ENCODE data around the gene NBEA.
A peak's percentile ranks its signal among the peaks of the same experiment; 100 is the strongest.

Gene NBEA

DNA sequence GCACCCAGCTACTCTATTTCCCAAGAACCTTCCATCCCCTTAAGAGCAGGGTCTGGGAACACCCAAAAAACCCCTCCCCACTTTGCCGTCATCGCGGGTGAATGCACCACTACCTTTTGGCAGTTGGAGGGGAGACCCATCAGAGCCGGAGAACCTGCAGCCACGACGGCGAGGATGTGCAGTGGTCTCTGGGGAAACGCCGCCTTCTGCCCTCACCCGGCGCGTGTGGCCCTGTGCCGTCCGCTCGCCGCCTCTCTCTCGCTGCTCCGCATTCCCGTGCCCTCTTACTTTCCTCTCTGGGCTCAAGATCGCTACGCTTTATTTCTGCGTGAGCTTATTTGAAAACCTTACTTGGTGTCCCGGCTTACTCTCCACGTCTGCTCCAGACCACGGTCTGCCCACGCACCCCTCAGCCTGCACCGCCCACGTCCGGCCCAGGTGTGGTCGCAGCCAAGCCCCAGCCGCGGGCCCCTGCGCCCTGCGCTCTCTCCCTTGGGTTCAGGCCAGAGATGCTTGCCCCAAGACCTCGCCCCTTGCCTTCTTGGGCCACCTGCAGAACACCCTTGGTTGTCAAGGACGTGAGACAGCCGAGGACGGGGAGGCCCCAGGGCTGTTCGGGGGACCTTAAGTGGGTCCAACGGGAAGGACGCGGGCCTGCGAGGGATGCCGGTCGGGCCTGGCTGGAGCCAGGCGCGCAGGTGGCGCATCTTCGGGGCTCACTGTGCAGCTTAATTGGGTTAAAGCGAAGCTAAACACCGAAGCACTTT, 536.4 kb downstream of the NBEA start:
- FAIRE-seq: no peak

DNA sequence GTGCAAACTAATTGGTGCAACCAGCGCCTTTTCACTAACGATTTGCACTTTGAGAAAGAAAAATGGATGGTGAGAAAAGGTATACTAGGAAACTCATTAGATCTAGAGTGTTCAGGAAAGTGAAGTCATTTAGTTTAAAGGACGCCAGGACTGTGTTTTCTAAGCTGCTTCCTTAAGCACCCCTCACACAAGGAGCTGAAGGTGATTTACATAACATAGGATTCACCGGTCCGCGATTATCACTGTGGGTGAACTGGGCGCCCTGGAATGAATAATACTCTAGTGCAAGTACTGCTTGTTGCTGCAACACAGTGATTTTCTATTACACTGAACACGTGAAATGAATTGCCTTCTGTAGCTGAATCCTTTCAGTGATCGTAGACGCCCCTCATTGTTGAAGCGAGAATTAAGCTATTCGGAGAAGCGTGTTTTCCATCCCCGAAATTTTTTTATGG, 537.0 kb downstream of the NBEA start:
- FAIRE-seq: no peak

DNA sequence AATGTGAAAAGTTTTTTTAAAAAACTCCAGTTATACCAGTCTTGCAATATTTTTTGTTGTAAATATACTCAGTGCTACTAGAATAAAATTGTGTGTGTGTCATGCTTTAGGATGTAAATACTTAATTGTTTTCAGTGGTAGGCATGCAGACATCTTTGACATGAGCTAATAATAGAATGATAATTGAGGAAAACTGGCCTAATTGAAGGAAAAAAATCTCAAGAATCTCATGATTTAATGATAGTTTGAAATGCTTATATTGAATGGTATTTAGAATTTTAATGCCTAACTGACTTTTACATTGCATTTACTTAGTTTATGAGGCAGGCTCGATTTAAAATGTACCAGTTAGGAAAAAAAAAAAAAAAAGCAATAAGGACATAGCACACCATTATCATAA, 537.6 kb downstream of the NBEA start:
- FAIRE-seq: peak; percentile 55

DNA sequence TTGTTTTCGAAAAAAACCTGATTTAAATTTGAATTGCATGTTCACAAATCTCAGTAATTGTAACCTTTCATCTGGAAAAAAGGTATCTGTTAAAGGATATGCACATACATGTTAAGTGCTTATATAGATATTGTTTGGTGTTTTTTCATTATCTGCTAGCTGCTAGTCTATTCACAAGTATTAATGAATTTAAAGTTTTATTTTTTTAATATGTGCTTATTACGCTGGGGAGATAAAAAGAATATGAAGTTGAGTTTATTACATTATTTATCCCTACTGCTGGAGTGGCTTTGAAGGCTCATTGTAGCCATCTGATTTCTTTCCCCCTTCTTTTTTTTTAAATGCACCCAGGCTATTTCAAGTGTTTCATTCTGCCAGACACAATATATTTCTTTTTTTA, 538.3 kb downstream of the NBEA start:
- FAIRE-seq: peak; percentile 33

DNA sequence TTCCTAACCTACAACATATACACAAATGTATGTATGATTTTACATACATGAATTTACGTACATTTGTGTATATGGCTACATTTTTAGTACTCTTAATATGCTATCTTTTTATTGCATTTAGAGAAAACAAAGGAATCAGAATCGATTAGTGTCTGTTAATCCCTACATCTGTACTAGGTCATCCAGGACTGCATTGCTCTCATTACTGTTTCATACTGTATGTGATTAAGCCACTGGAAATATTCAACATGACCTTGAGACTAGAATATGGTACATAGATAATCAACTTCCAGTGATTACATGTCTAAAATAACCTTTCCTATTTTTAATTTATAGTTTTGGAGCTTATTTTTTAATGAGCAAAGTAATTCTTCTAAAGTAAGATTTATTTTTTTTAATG, 539.7 kb downstream of the NBEA start:
- peak; percentile 21 for FAIRE-seq

DNA sequence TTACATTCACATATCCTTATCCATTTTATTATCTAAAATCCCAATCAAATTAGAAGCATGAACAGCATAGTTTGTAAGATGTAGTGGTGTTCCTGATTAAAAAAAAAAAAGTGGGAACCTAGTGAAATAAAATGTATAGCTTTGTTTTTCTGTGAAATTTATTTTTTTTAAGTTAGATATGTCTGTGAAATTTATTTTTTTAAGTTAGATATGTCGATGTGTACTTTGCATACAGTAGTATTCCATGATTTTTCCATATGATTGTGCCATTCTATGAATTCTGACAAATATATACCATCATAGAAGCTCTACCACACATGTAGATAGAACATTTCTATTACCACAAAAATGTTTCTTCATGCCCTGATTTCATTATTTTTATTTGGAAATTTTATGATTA, 540.5 kb downstream of the NBEA start:
- no peak for FAIRE-seq

DNA sequence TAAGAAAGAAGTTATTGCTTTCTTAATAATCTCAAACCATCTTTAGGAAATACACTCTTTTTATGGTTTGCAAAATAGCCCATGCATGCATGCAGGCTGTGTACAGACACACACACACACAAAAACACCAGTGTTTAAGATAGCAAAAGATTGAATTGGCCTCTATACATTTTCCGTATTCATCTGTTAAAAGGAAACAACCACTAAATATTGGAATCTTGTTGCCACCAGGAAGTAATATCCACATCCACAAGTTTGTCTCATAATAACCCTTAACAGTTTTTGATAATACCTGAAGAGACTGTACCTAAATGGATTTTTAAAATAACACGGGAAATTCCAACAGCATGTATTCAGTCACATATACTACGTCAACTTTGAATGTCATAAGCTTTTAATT, 541.7 kb downstream of the NBEA start:
- FAIRE-seq: no peak

DNA sequence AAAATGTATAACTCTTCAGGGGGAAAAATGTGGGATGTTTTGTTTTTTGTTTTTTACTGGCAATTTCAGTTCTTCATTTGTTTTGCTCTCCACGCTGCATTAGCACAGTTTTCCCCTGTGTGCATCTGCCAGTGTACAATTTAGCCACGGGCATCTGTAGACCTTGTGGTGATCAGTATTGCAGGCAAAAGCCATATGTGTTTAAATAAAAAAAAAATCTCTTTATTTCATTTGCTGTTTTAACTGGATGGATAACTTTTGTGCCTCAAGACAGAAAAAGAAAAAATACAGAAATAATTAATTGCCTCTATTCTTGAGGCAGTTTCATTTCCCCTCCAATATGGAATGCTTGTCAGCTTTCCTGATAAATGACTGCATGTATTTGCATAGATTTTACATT, 542.3 kb downstream of the NBEA start:
- no peak for FAIRE-seq

DNA sequence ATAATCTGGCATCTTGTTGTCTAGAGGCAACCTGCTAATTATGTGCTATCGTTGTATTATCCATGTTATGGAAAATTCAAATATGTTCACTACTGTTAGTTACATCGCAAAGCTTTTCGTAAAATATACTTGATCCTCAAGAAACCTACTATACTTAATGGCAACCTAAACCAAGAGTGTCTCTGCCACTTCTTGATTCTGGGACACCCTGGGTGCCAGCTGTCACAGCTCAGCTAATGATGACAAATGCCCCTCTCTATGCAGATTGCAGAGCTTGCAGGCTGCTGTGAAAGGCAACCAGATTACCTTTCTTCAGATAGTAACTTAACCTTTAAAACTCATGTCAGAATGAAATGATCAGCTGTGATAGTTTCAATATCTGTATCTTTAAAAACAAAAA, 543.4 kb downstream of the NBEA start:
- no peak for FAIRE-seq

DNA sequence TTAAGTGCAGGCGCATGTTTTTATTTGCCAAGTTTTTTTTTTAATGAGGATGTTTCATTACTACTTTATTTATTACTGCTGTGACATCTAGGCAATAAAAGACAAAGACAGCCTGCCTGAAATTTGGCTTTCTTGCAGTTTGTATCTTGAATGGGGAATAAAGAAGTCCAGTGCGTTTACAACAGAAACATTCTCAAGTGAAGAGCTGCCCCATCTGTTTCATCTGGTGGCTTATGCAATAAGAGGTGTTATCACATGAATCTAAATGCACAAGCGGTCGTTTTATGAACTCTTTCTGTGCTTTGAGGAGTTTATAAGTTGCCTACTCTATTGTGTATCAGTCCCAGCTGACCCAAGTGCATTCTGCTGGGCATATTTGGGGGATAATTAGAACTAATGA, 547.0 kb downstream of the NBEA start:
- no peak for FAIRE-seq

DNA sequence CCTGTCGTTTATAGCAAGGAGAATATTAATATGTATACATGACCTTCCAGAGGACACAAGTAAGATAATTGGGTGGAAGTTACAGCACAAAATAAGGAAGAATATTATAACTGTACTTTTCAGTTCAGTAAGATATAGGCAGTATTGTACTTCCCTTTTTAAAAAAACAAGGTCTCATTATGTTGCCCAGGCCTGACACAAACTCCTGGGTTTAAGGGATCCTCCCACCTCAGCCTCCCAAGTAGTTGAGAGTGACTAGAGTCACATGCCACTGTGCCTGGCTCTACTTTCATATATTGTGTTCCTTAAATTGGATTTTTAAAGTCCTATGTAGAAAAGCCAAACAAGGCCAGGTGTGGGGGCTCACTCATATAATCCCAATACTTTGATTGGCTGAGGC, 553.9 kb downstream of the NBEA start:
- no peak for FAIRE-seq

DNA sequence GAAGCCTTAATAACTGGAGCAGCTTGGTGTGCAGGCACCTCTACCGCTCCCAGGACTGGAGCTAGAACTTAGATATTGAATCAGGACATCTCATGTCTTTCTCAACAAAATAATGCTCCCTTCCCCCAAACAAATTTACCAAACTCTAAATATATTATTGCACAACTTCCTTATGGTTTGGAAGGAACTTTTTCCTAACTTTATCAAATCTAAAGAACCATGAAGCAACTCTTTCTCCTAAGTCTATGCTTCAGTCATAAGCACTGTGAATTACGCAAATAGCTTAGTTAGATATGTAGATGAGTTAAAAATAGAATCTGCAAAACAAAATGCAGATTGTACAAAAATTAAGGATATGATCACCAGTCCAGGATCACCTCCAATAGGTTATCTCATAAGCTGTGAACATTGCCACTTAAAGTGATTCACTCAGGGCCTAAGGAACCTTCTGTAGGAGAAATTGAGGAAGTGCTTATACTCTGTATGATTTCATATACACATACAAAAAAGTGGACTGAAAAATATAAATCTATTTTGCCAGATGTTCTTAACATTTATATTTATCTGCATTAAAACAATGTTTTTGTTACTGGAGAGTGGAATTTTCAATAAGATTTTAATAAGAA, 554.8 kb downstream of the NBEA start:
- no peak for FAIRE-seq

DNA sequence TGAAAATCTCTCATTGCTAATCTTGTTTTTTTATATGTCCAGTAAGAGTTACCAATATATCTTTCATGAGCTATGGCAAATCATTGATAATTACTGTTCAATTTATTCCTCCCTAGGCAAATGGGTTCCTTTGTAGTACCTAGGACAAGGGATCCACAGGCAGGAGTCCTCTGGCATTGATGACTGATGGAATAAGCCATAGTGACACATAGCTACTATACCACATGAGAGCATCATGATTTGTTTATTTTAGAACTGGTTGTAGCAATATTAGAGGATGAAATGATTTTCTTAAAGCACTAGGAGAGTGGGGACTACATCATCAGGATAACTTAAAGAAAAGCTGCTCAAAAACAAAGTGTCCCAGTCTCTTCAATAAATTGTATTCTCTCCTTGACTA, 556.2 kb downstream of the NBEA start:
- no peak for FAIRE-seq

DNA sequence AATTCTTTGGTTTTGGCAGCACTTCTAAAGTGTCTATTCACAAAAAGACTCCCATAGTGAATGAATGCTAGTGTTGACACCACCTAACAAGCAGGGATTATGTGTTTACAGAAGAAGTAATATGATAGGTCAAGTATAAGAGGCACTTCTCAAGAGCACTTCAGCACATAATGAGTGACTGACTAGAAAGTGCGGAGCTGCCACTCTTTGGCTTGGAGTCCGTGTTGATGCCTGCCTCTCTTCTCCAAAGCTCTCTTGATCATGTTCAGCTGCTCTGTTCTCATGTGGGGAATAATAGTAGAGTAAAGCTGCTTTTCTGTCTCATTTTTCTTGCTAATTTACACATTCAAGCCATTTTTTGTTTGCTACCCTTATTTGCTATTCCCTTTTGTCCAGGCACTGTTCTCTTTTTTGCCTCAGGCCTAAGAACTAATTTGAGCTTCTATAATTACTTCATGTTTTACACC, 557.2 kb downstream of the NBEA start:
- FAIRE-seq: no peak

DNA sequence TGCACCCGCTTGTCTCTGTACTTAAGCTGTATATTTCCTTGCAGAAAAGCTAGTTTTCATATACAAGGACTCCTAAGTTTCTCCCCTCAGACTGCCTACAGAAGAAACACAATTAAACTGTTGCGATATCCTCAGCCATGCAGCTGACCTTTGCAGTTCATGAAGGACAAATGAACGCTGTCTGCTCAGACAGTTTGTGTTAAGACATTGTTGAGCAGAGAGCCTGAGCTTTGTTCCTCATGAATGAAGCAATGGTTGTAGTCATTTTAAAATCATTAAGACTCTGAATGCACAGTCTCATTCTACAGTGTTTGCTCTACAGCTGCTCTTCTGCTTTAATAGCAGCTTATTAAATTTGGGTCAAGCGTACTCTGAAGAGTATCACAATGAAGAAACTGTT, 557.6 kb downstream of the NBEA start:
- no peak for FAIRE-seq

DNA sequence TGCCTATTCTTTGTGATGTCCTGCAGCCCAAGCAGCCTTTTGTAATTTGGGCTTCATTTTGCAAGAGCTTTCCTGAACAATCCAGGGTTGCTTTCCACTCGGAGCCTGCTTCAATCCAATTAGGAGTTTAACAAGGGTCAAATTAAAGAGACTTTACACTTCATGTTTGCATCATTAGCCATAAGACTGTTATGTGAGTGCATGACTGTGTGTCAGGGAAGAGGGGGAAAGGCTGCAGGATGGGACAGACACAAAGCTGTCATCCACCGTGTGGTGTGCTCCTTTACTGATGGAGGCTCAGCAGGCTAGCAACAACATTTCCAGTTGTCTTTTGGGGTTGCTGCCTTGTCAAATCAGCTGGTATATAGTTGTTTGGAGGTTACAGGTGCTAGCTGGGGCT, 558.1 kb downstream of the NBEA start:
- FAIRE-seq: no peak

DNA sequence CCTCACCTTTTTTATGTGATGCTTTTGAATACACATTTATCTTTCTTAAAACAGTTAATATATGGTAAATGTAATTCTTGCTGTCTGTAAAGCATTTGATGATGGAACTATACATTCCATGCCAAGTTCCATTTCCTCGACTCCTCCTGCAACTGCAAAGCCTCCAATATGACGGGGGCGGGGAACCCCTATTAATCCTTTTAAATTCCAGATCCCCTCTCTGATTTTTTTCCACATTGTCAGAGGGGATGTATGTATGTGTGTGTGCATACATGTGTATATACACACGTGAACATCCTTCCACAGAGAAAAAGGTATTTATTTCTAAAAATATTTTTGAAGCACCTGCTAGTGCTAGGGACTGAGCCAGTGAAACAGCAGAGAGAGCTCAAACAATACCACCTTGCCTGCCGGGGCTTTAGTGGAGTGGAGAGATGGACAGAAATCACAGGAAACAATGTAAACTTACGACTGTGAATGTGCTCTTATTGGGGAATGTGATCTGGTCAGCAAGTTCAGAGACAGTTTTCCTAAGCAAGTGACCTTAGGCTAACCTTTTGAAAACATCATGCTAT, 559.7 kb downstream of the NBEA start:
- no peak for FAIRE-seq

DNA sequence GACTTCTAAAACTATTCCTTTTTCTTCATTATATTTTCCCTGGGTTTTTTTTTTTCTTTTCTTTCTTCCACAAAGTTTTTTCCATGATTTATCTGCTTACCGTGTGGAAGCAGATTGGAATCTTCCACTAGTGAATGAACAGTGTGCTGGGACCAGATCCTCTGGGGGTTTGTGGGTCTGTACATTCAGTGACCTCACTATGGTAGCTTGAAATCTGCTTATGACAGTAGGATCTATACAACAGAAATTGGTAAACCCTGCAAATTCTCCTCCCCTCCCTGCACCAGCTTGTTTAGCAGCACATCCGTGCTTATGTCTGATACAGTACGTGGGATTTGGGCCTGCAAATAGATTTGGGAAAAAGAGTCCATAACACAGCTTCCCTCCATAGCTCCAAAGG, 560.4 kb downstream of the NBEA start:
- no peak for FAIRE-seq

DNA sequence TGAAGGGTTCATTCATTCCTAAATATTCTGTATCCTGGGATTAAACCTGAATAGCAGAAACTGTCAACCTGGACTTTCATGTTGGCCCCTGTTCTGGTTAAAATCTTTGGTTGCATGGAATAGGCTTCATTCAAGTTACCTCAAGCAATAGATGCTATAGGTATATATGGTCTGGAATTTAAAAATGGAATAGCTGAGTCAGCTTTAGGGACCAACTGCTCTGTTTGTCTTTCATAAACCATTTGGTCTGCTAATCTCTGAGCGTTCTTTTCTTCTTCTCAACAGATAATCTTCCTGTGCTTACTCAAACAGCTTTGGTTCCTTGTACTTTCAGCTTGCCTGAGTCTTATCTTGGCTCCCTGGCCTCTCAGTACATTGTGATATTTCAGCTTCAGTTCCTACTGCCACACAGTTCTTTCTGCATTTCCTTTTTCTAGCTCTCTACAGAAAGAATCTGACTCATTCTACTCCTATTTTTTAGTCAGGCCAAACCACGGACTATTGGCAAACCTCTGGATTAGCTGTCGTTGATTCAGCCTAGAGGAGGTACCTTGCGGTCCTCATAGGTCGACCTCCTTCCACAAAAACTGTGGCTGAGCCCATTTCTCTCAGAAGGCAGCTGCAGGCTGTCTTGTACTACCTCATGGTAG, 570.3 kb downstream of the NBEA start:
- no peak for FAIRE-seq

DNA sequence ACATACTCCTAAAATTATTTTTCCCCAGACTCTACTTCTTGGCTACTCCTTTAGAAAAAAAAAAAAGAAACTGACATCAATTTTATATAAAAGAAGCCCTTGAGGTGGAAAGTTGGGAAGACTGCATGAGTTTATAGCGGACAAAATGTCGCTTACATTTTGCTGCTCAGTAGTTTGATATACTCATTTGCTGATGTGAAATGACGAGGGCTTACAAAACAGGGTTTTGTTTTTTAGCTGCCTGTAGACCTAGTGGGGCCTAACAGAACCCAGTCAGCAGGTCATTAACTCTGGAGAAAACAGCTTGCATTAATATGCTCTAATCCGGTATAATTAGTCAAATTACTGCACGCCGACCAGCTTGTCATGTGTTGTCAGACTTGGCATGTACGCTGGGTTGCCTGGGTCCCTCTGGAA, 572.0 kb downstream of the NBEA start:
- no peak for FAIRE-seq

DNA sequence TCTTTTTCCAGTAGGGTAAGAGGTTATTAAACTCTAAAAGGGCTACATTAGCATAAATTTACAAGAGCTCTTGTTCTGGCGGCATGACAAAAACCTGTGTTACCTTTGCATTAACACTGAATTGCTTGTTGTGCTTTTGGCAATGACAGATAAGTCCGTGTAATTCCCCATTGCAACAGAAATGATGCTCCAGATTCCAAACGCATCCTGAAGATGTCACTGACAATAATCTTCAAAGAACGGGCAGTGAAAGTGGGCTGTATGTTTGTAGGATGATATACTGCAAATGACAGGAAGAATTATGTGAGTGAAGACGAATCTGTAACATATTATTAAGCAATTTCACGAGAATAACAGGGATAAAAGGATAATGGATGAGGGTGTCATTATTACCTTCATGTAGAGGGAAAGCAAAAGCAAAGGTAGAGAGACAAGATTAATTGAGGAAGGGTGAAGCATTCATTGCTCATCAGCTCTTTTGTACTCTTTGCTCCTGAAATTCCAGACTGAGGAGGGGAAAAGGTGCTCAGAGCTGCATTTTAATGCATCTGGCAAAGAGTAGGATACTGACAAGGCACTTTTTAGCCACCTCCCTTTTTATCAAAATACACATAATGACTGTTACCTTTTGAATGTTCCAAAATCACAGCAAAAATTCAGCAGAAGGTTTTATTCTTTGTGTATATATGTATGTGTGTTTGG, 572.9 kb downstream of the NBEA start:
- FAIRE-seq: no peak

DNA sequence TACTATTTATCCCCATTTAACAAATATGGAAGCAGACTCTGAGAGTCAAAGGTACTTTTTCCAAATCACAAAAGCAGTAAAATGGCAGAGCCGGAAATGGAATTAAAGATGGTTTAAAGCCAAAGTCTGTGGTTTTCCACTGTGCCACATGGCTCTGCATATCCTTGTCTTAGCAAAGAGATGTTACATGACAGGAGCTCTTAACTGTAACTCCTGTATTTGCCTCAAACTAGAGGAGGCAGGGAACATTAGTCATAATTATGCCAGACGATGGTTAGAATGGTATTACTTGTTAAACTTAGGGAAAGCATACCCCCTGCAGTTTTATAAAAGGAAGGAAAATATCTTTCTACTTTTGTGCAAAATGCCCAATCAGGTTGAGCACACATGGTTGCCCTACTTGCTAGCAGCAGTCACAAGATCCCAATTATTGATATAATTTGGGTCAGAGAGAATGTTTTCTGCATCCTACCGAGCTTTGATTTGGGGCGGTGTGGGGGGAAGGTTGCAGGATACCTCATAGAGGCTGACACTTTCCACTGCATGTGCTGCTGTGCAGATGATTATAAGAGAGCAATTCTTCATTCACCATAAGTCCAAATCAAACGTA, 576.4 kb downstream of the NBEA start:
- FAIRE-seq: no peak

DNA sequence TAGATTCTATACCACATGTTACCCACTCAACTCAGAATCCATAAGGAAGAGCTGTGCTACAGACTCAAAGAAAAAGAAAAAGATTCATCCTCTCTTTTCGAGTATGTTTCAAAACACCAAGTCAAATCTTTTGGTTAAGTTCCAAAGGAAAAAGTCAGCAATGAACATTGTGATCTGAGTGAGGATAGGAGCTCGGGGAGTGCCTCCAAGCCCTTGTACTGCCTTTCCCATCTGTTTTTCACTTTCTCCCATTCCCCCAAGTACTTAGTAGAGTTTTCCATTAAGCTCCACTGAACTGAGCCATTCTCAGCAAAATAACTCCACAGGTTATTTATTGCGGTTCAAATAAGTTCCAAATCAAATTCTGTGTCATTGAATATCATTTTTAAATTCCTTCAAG, 582.1 kb downstream of the NBEA start:
- FAIRE-seq: no peak
